ENCODE measurements around the gene CD3E. TPM values are rescaled to one million over a fixed set of nuclear protein-coding genes. Genes with fewer than 3 reads are reported as not detected.

The CD3E gene
- total RNA-seq, 1 experiment from 2014 or later: not detected

- no peak for TF ChIP-seq CTCF (conservative IDR thresholded peaks at IDR 0.05)
- H3K36me3 Mint-ChIP-seq (ENCODE audit: insufficient read depth in 1 of 3, low read depth in 3 of 3): no peaks in the 10 kb centered on the region
Measured at GRCh38 chr11:118289401-118289800, 15.1 kb upstream of the CD3E start.

More at GRCh38 chr11:118289401-118289800, 15.1 kb upstream of the CD3E start:
- Histone ChIP-seq H3K79me1 (ENCODE audit: insufficient read depth, low read depth, low read length, poor library complexity, severe bottlenecking) (no peaks in the 10 kb centered on the region), H3K18ac (ENCODE audit: insufficient read length, low read depth, low read length) (no peak overlapping the region), H3T11ph (ENCODE audit: low read length) (no peak overlapping the region), H2BK12ac (ENCODE audit: insufficient read length, low read depth, low read length) (no peak overlapping the region), H3K14ac (ENCODE audit: insufficient read depth, low read length) (no peak overlapping the region), H2AK5ac (ENCODE audit: insufficient read length, low read length) (no peak overlapping the region), H3K27me3 (ENCODE audit: insufficient read depth, low read length) (no peaks in the 10 kb centered on the region), H3K4ac (ENCODE audit: low read depth, low read length) (no peak overlapping the region), H4K8ac (replicated peaks; ENCODE audit: insufficient read length, low read depth, low read length) (no peak overlapping the region), H4K20me1 (ENCODE audit: control insufficient read depth, insufficient read depth, insufficient read length) (no peaks in the 10 kb centered on the region), H3K9ac (ENCODE audit: extremely low read depth, insufficient read length, low read length) (no peak overlapping the region), H2BK15ac (ENCODE audit: low read depth, low read length) (no peak overlapping the region), H2BK20ac (ENCODE audit: low read depth, low read length, poor library complexity, severe bottlenecking) (no peak overlapping the region), H3K4me1 (ENCODE audit: insufficient read depth, low read length) (no peaks in the 10 kb centered on the region), H2BK120ac (ENCODE audit: low read depth, low read length, poor library complexity, severe bottlenecking) (no peak overlapping the region), H3K27ac (ENCODE audit: insufficient read length, low read depth, low read length) (no peak overlapping the region), H3K79me2 (ENCODE audit: insufficient read depth, low read length) (no peaks in the 10 kb centered on the region), H3K56ac (ENCODE audit: insufficient read length, low read depth, low read length) (no peak overlapping the region), H2BK5ac (ENCODE audit: insufficient read length, low read length) (no peak overlapping the region), H4K91ac (ENCODE audit: insufficient read length, low read depth, low read length) (no peak overlapping the region), H2AFZ (ENCODE audit: low read length) (no peak overlapping the region), H3K23me2 (ENCODE audit: insufficient read length, low read depth, low read length, poor library complexity, severe bottlenecking) (no peaks in the 10 kb centered on the region), H3K9me3 (ENCODE audit: control insufficient read depth, low read depth, low read length) (no peaks in the 10 kb centered on the region), H4K5ac (ENCODE audit: insufficient read length, low read depth, low read length) (no peak overlapping the region), H3K4me2 (ENCODE audit: insufficient read depth, insufficient read length, low read length) (no peak overlapping the region), H3K23ac (ENCODE audit: insufficient read length, low read depth, low read length) (no peak overlapping the region)
- Mint-ChIP-seq H3K27me3 (ENCODE audit: low read depth) (peaks cover 32% of the 10 kb centered on the region), H3K9me3 (no peaks in the 10 kb centered on the region), H3K4me3 (no peak overlapping the region), H3K27ac (no peak overlapping the region), H3K4me1 (no peaks in the 10 kb centered on the region; a peak in 1 of 4 replicates)
- no peak for DNase-seq

Measured in H9 (cell line).